Astrocyte of the spinal cord (primary cell): Measurements from ENCODE around the gene SEZ6.
A peak's percentile ranks its signal among the peaks of the same experiment; 100 is the strongest.

Experiments
- DNase-seq: peaks from one replicate; pipeline ENCODE4 v3.0.0; 2011; ENCODE audit warnings: low read depth, low spot score
- H3K4me3 ChIP-seq: 2 replicates; pipeline ENCODE4 v1.5.1; 2011; ENCODE audit warnings: low read depth, mild to moderate bottlenecking, low read length, moderate library complexity
- in situ Hi-C: cut with HindIII; loops from 2 replicates; pipeline ENCODE4 v1.10.0; 2017; ENCODE audit warnings: low sequenced_read_pairs
- TF ChIP-seq, protein P1 (sequence below): IDR thresholded peaks from 2 replicates; pipeline ENCODE4 v1.5.1; 2012; ENCODE audit warnings: low read depth, mild to moderate bottlenecking, low read length, inconsistent platforms

Gene SEZ6

DNA sequence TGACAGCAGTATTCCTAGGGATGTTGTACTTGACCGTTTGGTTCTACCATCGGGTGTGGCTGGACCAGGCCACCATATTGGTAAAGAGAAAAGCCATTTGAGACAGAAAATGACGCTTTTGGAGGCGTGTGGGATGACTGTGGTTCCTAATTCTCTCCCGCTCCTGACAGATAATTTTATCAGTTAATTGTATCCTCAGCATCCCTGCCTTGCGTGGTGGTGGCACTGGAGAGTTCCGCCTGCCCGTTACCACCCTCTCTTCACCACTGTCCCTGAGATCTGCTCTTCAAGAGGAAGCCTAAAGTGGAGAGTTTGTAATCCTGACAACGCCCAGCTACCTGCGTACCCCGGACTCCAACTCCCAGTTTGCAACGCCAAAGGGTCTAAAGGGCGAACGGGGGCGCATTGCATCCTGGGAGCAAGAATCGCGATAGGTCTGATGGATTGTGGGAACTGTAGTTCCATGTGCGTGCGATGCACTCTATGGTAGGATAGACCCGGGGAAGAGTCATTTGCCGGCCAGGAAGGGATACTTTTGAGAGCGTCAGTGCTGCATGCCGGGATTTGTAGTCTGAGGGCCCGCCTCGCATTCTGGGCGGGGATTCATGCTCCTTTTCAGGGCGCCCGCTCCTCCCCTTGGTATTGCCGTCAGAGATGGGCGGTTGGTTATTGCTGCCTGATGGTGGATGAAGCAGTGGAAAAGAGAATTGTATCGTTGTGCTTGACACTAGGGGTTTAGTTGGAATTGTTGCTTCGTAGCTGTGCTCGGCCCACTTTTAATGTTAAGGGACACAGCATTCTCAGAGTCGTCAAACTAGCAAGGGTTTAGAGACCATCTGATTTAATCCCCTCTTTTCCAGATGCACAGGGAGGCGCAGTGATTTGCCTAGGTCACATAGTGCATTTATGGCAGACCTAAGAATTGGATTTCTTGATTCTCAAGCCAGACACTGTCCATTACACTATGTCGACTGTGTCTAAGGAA, 53.5 kb downstream of the SEZ6 start:
- peak overlapping the region; percentile 56 for H3K4me3 ChIP-seq
- in situ Hi-C loops: no loop called here
- TF ChIP-seq, protein P1, sequence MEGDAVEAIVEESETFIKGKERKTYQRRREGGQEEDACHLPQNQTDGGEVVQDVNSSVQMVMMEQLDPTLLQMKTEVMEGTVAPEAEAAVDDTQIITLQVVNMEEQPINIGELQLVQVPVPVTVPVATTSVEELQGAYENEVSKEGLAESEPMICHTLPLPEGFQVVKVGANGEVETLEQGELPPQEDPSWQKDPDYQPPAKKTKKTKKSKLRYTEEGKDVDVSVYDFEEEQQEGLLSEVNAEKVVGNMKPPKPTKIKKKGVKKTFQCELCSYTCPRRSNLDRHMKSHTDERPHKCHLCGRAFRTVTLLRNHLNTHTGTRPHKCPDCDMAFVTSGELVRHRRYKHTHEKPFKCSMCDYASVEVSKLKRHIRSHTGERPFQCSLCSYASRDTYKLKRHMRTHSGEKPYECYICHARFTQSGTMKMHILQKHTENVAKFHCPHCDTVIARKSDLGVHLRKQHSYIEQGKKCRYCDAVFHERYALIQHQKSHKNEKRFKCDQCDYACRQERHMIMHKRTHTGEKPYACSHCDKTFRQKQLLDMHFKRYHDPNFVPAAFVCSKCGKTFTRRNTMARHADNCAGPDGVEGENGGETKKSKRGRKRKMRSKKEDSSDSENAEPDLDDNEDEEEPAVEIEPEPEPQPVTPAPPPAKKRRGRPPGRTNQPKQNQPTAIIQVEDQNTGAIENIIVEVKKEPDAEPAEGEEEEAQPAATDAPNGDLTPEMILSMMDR: no peak
- DNase-seq: peak; percentile 99

DNA sequence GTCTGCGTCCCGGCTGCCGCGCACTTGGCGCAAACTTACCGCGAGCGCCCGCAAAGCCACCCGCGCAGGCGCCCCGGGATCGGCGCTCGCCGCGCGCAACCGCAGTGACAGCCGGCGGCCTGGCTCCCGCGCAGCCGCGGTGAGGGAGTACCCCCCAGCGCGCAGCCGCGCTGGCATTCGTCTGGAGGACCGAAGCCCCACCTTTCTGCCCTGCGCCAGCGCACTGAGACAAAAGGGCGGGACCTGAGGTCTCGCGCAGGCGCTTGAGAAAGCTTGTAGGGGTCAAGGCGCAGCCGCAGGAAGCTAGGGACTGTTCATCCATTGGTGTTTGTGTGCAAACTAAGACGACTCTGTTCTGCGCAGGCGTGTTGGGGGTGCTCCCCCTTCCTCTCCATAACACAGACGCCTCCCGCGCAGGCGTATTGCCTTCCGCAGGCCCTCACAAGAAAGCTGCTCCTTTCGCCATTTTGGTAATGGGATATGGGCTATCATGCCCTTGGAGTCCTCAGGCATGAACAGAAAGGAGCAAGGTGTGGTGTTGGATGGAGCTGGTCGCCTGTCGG, 54.3 kb downstream of the SEZ6 start, which contains the start of gene PHF12:
Gene PHF12 (minus strand): TSS at position 91 of the 563 bp plus-strand sequence. CDS start 558 bp downstream, outside the sequence.
- TF ChIP-seq, protein P1: no peak
- H3K4me3 ChIP-seq: peak within 1 kb of the TSS; percentile 88
- peak; percentile 100 for DNase-seq
- in situ Hi-C loops: no loop called here

DNA sequence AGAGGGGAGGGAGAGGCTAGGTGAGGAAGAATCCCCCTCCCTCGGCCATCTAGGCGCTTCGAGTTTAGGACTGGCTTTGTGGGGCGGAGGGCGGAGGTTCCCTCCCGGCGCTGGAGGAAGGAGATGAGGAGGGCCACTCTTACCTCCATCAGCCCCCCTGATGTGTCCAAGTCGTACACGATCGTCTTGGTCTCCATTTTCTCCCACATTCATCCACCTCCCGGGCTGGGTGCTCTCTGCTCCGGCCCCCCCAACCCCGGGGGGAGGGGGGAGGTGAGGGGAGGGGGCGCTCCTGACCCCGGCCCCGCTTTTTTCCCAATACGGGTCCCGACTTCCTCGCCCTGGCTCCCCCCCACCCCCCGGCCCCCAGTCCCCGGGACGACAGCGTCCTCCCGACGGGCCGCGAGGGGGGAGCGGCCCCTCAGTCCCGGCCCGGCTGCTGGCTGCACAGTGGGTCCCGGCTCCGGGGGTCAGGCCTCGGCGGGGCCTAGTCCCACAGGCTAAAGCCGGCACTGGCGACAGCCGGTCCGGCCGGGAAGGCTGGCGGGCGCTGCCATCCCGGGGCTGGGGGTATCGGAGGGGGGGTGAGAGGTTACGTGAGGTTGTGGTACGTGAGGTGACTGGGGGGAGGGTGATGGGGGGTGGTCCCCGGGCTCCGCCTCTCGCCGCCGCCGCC, 54.9 kb downstream of the SEZ6 start:
- no peak for DNase-seq
- in situ Hi-C loops: no loop called here

DNA sequence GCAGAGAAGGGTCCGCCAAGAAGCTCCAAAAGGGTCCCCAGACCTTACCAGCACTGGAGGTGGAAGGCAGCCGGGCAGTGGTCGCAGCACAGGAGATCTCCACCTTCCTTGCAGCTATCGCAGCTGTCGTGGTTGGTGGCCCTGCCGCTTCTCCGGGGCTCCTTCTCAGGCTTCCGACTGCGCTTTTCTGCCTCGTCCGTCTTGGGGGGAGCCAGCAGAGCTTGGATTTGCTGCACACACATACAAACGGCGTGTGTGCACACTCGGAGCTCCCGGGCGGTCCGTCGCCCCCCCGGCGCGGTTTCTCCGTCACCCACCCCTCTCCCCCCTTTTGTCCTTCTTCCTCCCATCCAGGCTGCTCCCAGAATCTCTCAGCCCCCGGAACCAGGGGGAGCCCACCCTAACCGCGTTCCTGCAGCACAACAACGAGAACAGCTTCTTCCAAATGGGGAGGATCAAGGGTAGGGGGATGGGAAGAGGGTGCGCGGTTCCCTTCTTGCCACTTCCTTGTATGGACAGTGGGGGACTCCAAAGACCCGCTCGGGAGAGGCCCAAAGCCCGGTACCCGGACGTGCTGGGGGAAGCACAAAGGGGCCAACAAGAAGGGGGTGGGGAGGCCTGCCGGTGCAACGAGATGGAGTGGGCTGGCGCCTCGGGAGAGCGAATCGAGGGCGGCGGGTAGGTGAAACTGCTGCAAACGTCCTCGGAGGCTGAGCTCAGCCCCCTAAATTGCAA, 55.6 kb downstream of the SEZ6 start:
- peak overlapping the region; percentile 88 for H3K4me3 ChIP-seq
- in situ Hi-C loops: no loop called here
- DNase-seq: peak; percentile 62
- TF ChIP-seq, protein P1: no peak

More for the DNA sequence above, 54.9 kb downstream of the SEZ6 start:
- TF ChIP-seq, protein P1: no peak
- peak overlapping the region; percentile 88 for H3K4me3 ChIP-seq

DNA sequence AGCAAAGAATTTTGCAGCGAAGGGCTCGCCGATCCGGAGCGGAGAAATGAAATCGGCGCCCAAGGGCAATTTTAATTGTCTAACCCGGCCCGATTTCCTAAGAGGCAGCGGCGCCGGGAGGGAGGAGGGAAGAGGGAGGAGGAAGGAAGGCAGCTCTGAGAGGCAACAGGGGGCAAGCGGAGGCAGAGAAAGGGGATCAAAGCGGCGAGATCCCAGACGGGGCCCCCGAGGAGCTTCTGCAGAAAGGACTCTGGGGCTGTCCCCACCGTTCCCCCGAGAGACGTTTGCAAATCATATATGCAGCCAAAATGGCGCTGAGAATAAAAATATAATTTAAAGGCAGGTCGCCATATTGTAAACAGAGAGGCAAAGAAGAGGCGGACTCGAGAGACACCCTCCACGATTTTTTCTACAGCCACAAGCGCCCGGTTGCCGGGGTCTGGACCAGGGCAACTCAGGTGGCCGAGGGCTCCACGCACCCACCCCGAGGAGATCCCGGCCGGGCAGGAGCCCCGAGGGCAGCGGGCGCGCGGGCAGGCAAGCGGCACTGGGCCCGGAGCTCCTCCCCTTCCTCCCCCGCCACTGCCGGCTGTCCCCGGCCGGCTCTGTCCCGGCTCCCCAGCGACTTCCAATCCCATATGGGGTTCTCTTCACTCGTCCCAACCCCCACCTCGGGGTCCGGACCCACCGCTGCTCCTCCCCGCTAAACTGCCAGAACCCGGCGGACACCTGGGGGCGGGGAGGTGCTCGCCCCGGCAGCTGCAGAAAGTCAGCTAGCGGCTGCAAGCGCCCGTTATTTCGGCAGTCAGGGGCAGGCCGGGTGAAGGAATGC, 56.4 kb downstream of the SEZ6 start:
- DNase-seq: peak; percentile 64
- peak overlapping the region; percentile 88 for H3K4me3 ChIP-seq
- in situ Hi-C loops: no loop called here
- TF ChIP-seq, protein P1: no peak
